ENCODE results near the gene ANO6. TPM values are rescaled to one million over a fixed set of nuclear protein-coding genes. Genes with fewer than 3 reads are reported as not detected.
"Not testable (repeated sequence)": the region's sequence is repeated elsewhere in the genome, so short reads cannot be mapped to it uniquely, and the experiment has no call there.

ANO6 gene
- total RNA-seq, 2 donors from 2014 or later = 47.2 to 48.9 TPM

DNA sequence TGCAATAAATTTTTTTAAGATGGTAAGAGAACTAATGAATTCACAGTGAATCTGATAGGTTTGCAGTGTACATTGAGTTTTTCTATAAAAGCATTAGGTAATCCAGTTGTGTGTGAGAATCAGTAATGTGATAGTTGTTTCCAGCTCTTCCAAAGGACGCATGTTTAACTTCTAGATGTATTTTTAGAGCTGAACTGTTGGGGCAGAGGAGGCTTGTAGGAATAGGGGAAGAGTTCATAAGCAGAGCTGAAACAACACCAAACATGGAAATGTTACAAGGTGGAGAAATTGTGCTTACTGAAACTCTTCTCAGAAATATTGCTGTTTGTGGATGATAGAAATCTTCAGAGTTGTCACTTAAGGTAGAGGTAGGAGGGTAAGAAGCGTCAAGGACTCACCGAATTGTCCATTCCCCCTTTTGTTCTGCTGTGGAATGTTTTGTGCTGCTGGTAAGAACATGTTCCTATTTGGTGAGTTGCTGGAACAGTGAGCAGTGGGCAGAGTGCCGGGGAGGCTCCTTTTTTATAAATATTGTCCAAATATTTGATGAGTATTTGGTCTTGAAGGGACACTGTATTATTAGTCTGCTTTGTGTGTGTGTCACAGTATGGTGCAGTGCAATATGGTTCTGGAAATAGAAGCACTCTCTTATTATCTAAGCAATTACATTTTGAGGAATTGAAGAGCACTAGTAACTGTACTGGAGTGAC is 76.7 kb downstream of the ANO6 start:
- ATAC-seq (peak; percentile 61 to 86), DNase-seq (peak; percentile 25)
- intact Hi-C loops (cut with DNase I) = no loop called here

DNA sequence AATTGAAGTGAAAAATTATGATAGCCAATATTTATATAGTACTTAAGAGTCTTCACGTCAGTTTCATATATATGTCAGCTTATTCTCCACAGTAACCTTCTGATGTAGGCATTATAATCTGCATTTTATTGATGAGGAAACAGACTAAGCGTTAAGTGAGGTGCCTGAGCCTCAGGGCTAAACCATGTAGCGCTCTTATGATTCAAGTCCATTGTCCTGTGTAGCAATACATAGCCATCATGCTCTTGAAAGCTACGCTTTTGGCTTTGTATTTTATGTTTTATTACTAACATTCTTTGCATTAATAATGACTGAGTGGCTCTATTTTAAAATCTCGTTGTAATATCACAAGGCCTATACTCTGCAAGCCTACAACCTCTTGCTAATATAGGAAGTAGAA is 79.0 kb downstream of the ANO6 start:
- DNase-seq (no peak), ATAC-seq (no peak)
- intact Hi-C loops (cut with DNase I) = no loop called here

- intact Hi-C loops (cut with DNase I) = no loop called here
- DNase-seq = no peak
Observed at GRCh38 chr12:45296046-45296586, 80.2 kb downstream of the ANO6 start.

DNA sequence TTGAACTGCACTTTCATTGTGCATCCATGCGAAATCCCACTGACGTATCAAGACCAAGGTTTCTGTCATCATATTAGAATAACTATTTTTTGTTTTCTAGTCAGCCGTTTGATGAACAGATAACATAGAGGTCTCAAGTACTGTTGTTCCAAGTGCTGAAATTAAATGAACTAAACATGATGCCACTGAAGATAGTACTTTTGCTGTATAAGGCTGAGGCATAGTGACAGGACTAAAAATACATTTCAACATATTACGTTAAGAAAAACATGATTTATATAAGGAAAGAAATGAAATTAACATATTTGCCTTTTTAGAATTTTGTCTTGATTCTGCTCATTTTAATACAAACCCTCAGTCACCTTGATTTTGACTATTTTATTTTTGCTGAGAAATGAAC is 82.2 kb downstream of the ANO6 start:
- ATAC-seq (no peak), DNase-seq (no peak)
- intact Hi-C loops (cut with DNase I) = no loop called here

More at GRCh38 chr12:45296046-45296586, 80.2 kb downstream of the ANO6 start:
- no peak for ATAC-seq

DNA sequence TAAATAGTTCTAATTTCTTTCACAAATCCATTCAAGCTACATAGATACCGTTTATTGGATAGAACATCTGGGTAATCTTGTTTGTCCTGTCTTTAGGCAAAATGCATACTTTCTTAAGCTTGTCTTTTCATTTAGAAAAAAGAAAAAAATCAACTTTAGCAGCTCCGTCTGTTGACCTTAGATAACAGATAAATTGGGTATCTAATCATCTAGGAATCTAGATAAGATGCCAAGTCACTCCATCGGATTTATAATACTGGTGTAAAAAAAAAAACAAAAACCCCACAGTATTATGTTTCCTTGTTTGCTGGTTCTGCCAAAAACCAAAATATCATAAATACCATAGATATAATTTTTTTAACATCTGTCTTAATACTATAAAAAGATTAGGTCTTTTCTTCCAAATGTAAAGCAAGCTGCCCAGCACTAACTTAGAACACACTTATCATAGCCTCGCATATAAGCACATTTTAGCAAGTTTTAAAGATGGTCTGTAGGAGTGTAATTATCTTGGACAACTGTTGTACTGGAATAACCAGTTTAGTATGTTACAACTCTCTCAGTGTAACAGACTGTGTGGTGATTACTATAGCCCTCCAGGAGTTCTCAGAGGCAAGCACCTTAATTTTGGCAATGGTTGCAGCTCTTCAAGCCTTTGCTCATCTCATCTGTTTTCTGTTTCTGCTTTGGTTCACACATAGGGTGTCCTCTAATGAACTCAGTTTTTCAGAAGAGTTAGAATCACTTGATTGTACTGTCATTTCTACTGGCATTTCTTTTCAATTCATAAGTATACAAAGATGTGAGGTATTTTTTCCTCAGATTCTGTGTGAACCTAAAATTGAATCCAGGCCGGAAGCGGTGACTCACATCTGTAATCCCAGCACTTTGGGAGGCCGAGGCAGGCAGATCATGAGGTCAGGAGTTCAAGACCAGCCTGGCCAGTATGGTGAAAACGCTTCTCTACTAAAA is 83.1 kb downstream of the ANO6 start:
- intact Hi-C loops (cut with DNase I) = no loop called here
- ATAC-seq = peak; percentile 51 to 69
- no peak for DNase-seq

DNA sequence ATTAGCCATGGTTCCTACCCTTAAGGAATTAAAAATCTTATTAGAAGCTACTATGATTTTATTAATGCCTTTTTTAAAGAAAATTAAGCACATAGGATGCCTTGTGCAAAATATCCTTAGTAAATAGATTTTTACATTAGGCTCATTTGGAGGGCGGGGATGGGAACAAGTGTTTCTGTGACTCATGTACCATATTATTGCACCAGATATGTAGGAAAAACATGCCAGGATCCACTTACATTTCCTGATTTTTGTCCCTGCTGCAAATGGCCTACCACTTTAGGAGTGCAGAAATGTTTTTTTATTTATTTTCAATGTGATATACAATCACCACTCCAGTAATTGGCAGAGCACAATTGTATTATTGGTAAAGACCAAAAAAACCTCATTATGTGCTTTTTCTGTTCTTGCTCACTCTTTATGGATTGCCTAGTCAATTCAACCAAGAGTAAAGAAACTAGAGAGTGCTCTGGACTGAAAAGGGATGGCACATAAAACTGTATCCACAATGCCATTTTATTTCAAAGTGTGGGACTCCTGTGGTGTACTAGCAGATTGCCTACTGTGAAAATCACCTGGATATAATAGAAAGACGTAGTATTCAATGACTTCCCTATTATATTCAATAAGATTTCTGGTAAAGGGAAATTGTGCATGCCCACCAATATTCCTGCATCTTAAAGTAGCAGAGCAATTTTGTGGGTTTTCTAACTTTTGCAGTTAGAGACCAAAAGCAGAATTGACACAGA is 86.9 kb downstream of the ANO6 start:
- intact Hi-C loops (cut with DNase I) = no loop called here
- ATAC-seq (no peak), DNase-seq (no peak)

- intact Hi-C loops (cut with DNase I) = no loop called here
- no peak for ATAC-seq
- DNase-seq = no peak
Observed at GRCh38 chr12:45303945-45304344, 88.0 kb downstream of the ANO6 start.

DNA sequence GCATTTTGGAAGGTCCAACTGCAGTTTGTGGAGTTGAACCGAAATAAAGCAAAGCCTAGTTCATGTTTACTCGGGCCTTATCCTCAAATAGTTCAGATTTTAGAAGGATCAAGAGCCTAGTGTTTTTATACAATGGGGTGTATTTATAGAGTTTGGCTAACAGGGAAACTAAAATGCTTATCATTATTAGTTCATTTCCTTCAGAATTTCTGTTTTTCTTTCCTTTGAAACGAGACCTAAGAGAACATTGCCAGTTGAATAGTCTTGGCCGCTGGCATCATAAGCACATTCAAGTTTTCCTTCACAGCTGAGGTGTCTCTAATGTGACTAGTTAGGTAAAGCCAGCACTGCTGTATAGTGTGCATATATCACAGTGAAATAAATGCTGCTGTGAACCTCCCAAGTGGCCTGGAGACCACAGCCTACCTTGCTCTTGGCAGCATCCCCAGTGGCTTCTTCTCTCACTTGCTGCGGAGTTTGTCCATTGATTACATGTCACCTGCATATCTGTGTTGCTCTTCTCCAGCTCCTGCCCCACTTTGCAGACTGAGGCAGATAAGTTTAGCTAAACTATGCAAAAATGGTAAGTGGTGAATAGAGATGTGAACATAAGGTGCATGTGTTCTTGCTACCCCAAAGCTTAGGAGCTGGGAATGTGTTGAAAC is 88.8 kb downstream of the ANO6 start:
- intact Hi-C loops (cut with DNase I) = no loop called here
- peak; percentile 46 to 64 for ATAC-seq
- no peak for DNase-seq

DNA sequence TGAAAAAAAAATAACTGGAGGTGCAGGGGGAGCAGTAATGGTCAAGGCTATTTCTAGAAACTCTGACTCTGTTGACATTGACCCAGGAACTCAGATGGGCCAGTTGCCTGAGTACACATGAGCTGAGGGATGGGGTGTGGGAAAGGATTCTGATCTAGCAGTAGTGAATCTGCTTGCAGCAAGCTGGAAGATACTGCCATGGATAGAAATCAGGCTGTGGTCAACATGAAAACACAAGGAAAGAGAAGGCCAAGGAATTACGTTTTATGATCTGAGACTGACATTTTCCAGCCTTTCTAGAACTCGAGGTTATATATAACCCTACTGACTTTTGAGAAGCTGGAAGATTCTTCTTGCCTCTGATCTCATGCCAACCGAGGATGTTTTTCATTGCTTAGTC is 90.0 kb downstream of the ANO6 start:
- DNase-seq = no peak
- intact Hi-C loops (cut with DNase I) = no loop called here
- ATAC-seq = peak in 1 of 2 donors; percentile 18

DNA sequence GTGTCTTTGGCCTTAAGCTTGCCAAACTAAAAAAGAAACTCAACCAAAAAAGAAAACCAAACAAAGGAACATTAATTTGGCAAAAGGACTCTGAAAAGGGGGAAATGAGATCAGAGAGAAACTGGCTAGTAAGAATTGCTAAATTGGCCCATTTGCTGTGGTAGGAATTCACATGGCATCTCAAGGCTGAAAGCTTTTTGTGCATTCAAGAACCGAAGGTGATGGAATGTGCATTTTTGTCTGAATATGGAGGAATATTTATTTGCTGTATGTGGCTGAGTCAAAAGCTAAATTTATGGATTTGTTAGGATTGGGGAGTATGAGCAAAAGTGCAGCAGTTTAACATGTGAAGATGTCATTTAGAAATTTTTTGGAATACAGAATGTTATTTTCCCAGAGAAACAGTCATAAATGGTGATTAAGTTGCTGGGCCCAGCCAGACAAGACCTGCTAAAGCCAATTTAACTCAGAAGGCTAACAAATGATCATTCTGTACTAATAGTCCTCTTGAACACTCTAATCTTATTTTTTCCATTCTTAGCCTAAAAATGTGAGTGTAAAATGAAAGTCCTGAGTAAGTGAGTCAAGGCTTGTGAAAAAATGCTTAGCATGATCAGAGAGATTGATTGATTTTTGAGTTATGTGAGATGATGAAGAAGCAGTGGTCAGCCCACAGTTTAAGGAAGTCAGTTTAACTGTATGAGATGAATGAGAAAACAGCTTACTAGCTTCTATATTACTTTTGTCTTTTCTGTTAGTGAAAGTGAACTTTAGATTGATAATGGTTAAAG is 94.1 kb downstream of the ANO6 start:
- peak; percentile 3 to 15 for ATAC-seq
- no peak for DNase-seq
- intact Hi-C loops (cut with DNase I) = no loop called here

- DNase-seq = peak; percentile 36
- intact Hi-C loops (cut with DNase I) = no loop called here
- ATAC-seq = peak in 1 of 2 donors; percentile 53
Observed at GRCh38 chr12:45310627-45310968, 94.7 kb downstream of the ANO6 start.

- ATAC-seq = no peak
- intact Hi-C loops (cut with DNase I) = no loop called here
- no peak for DNase-seq
Observed at GRCh38 chr12:45312012-45312411, 96.1 kb downstream of the ANO6 start.

DNA sequence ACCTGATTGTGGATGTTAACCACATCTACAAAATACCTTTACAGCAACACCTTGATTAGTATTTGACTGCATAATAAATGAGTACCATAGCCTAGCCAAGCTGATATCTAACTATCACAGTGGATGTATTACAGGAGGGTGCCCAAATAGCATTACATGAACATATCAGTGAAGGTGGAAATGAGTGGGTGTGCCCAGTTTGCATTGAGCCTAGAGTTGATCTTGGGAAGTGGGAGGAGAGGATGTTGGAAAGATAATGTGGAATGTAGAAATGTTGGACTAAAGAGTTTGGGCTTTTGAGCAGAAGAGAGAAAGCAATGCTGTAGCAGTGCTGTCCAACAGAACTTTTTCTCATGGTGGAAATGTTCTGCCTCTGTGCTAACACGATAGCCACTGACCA is 98.9 kb downstream of the ANO6 start:
- no peak for DNase-seq
- ATAC-seq = peak in 1 of 2 donors; percentile 31
- intact Hi-C loops (cut with DNase I) = no loop called here

DNA sequence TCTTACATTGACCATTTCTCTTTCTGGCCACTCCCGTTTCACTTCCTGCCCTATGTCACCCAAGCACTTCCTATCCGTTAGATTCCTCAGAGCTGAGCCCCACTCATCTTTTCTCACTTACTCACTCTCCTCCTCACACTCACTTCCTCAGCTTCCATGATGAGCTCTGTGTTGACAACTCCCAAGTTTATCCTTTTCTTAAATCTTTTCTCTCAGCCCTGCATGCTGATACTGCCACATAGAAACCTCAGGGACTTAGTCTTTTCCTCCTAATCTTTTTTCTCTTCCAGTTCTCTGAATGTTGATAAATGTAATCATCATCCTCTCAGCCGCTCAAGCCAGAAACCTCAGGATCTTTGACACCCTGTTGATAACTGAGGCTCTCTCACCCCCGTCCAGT is 99.6 kb downstream of the ANO6 start:
- ATAC-seq = peak in 1 of 2 donors; percentile 18
- no peak for DNase-seq
- intact Hi-C loops (cut with DNase I) = no loop called here

DNA sequence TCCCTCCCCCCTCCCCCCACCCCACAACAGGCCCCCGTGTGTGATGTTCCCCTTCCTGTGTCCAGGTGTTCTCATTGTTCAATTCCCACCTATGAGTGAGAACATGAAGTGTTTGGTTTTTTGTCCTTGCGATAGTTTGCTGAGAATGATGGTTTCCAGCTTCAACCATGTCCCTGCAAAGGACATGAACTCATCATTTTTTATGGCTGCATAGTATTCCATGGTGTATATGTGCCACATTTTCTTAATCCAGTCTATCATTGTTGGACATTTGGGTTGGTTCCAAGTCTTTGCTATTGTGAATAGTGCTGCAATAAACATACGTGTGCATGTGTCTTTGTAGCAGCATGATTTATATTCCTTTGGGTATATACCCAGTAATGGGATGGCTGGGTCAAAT is 101.4 kb downstream of the ANO6 start:
- ATAC-seq; intact Hi-C loops (cut with DNase I); DNase-seq: not testable (repeated sequence)

- DNase-seq (no peak), ATAC-seq (no peak)
- intact Hi-C loops (cut with DNase I) = no loop called here
Observed at GRCh38 chr12:45322810-45323209, 106.9 kb downstream of the ANO6 start.

- intact Hi-C loops (cut with DNase I) = no loop called here
- no peak for DNase-seq
- ATAC-seq = peak; percentile 38 to 52
Observed at GRCh38 chr12:45324391-45324790, 108.5 kb downstream of the ANO6 start.

DNA sequence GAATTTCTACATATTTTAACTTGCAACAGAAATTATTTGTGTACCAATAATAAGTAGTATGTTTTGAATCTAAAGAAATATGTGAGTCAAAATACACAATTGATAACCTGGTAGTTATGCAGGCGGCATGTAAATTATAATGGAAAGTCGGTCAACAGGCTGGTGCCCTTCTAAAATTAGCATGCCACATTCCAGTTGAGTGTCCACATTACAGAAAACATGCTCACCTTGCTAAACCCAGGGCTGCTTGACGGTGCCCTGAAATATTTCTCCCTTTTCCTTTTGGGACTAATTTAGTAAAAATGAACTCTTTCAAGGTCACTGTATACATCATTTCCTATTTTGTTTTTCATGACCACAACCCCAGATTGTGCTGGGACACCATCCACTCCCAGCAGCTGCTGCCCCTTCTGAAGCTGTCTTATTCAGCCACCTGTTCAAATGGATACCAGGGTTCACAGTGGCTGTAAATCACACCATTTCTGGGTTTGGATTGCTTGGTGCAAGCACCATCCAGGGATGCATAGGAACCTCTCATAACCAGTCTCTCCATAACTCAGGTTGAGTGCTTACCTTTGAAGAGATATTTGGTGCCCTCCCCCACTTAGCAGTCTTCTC is 110.6 kb downstream of the ANO6 start:
- DNase-seq = no peak
- no peak for ATAC-seq
- intact Hi-C loops (cut with DNase I) = no loop called here
